Panc1 (cell line): ENCODE results near the gene MAPK8. TPM values are rescaled to one million over a fixed set of nuclear protein-coding genes. Genes with fewer than 3 reads are reported as not detected.

Experiments
- ATAC-seq: fragments of 200-7000 bp; cut with Tn5 transposase; 2 replicates; pipeline ENCODE4 v1.9.1; 2020; ENCODE audit warnings: mild to moderate bottlenecking, moderate library complexity
- BruUV-seq: library from RNA; stranded (reverse); fragments of 400-500 nt; replicated peaks from 2 replicates; lab custom pipeline; 2021; lab: Mats Ljungman, UMichigan
- CTCF ChIA-PET: fragments of 300-600 bp; sonication (Branson Sonifier 250); formaldehyde crosslinking; loops from one replicate; lab custom pipeline; 2022; ENCODE audit warnings: antibody characterized with exemption; lab: Charles Lee
- POLR2A ChIA-PET: fragments of 300-600 bp; sonication (Branson Sonifier 250); formaldehyde crosslinking; loops from one replicate; lab custom pipeline; 2022; ENCODE audit warnings: antibody characterized with exemption; lab: Charles Lee
- DNase-seq: peaks from one replicate; pipeline ENCODE4 v3.0.0-alpha.2; 2010; ENCODE audit warnings: low read depth, low spot score
- H3K27ac ChIP-seq: 2 replicates; pipeline ENCODE4 v1.5.1; 2011; ENCODE audit warnings: mild to moderate bottlenecking, low read length, inconsistent platforms
- H3K27me3 ChIP-seq: fragments of 200-500 bp; sonication (Bioruptor generic); 2 replicates; pipeline ENCODE4 v1.6.0; 2014; ENCODE audit warnings: low read length, inconsistent platforms; ENCODE audit not compliant: control insufficient read depth, insufficient read depth
- H3K36me3 ChIP-seq: fragments of 200-500 bp; sonication (Bioruptor generic); 2 replicates; pipeline ENCODE4 v1.5.1; 2014; ENCODE audit warnings: inconsistent platforms, mild to moderate bottlenecking, low read length, moderate library complexity; ENCODE audit not compliant: control insufficient read depth, insufficient read depth
- H3K4me1 ChIP-seq: 2 replicates; pipeline ENCODE4 v1.5.1; 2011; ENCODE audit warnings: inconsistent platforms, mild to moderate bottlenecking, low read length, moderate library complexity; ENCODE audit not compliant: control insufficient read depth, insufficient read depth
- H3K4me3 ChIP-seq, 2 experiments: 2 replicates each; pipeline ENCODE4 v1.5.1; 2011 to 2012; ENCODE audit warnings: low read depth in 2 of 2, low read length in 2 of 2, mild to moderate bottlenecking in 2 of 2, inconsistent platforms in 1 of 2, moderate library complexity in 1 of 2
- H3K9me3 ChIP-seq: fragments of 200-500 bp; sonication (Bioruptor generic); 2 replicates; pipeline ENCODE4 v1.5.1; 2014; ENCODE audit warnings: low read depth, mild to moderate bottlenecking, inconsistent platforms, low read length, moderate library complexity; ENCODE audit not compliant: control insufficient read depth, insufficient read depth
- POLR2AphosphoS5 ChIP-seq: IDR thresholded peaks from 2 replicates; pipeline ENCODE4 v1.6.1; 2012; ENCODE audit warnings: mild to moderate bottlenecking, low read depth, low read length, moderate library complexity
- SIN3A ChIP-seq: IDR thresholded peaks from 2 replicates; pipeline ENCODE4 v1.6.1; 2012; ENCODE audit warnings: low read depth, mild to moderate bottlenecking, low read length, moderate library complexity, borderline replicate concordance; ENCODE audit not compliant: insufficient read depth
- TCF7L2 ChIP-seq: IDR thresholded peaks from 2 replicates; pipeline ENCODE4 v1.6.1; 2011; ENCODE audit warnings: mild to moderate bottlenecking, low read depth, low read length, inconsistent platforms
- in situ Hi-C: cut with HindIII; loops from 2 replicates; pipeline ENCODE4 v1.10.0; 2016; ENCODE audit warnings: low sequenced_read_pairs, low pct_unique_long_range_greater_than_20kb
- intact Hi-C: fragments of 100-400 bp; cut with micrococcal nuclease; formaldehyde crosslinking; loops from one replicate; pipeline ENCODE4 v1.10.0; 2022; ENCODE audit not compliant: unreplicated experiment
- total RNA-seq: library from RNA; stranded (reverse); gene quantifications from one replicate; pipeline ENCODE4 v1.2.1, GENCODE V29; 2021; ENCODE audit not compliant: unreplicated experiment
- TF ChIP-seq, protein P1 (sequence below), 2 experiments: IDR thresholded peaks; 2 replicates each; pipeline ENCODE4 v1.6.1; 2011 to 2012; ENCODE audit warnings: low read depth in 2 of 2, control low read depth in 1 of 2, low read length in 1 of 2, mild to moderate bottlenecking in 1 of 2, moderate library complexity in 1 of 2; ENCODE audit not compliant: insufficient read depth in 1 of 2
- TF ChIP-seq, protein P2 (sequence below): fragments of 450-650 bp; IDR thresholded peaks from 2 replicates; pipeline ENCODE4 v1.5.1; 2017; ENCODE audit warnings: mild to moderate bottlenecking

The MAPK8 gene
- total RNA-seq, 1 experiment from 2014 or later, result 66.6 TPM

GRCh38 chr10:48423884-48424283 is 117.4 kb downstream of the MAPK8 start:
- ATAC-seq, result no peak
- H3K9me3 ChIP-seq, result no peaks in the 10 kb centered on the region
- no TSS peak for BruUV-seq
- ChIA-PET CTCF (no interaction called here), POLR2A (no interaction called here)
- intact Hi-C loops (no loop called here), in situ Hi-C loops (no loop called here)
- no peaks in the 10 kb centered on the region for H3K4me1 ChIP-seq
- H3K27ac ChIP-seq, result no peak overlapping the region
- no peaks in the 10 kb centered on the region for H3K27me3 ChIP-seq
- no peak for DNase-seq
- TF ChIP-seq, protein P1, sequence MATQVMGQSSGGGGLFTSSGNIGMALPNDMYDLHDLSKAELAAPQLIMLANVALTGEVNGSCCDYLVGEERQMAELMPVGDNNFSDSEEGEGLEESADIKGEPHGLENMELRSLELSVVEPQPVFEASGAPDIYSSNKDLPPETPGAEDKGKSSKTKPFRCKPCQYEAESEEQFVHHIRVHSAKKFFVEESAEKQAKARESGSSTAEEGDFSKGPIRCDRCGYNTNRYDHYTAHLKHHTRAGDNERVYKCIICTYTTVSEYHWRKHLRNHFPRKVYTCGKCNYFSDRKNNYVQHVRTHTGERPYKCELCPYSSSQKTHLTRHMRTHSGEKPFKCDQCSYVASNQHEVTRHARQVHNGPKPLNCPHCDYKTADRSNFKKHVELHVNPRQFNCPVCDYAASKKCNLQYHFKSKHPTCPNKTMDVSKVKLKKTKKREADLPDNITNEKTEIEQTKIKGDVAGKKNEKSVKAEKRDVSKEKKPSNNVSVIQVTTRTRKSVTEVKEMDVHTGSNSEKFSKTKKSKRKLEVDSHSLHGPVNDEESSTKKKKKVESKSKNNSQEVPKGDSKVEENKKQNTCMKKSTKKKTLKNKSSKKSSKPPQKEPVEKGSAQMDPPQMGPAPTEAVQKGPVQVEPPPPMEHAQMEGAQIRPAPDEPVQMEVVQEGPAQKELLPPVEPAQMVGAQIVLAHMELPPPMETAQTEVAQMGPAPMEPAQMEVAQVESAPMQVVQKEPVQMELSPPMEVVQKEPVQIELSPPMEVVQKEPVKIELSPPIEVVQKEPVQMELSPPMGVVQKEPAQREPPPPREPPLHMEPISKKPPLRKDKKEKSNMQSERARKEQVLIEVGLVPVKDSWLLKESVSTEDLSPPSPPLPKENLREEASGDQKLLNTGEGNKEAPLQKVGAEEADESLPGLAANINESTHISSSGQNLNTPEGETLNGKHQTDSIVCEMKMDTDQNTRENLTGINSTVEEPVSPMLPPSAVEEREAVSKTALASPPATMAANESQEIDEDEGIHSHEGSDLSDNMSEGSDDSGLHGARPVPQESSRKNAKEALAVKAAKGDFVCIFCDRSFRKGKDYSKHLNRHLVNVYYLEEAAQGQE (IDR thresholded peaks at IDR 0.05; ENCODE audit: insufficient read depth in 1 of 2, low read depth in 2 of 2, low read length in 1 of 2), result no peak
- TF ChIP-seq TCF7L2, result no peak
- no peak for TF ChIP-seq POLR2AphosphoS5
- TF ChIP-seq, protein P2, sequence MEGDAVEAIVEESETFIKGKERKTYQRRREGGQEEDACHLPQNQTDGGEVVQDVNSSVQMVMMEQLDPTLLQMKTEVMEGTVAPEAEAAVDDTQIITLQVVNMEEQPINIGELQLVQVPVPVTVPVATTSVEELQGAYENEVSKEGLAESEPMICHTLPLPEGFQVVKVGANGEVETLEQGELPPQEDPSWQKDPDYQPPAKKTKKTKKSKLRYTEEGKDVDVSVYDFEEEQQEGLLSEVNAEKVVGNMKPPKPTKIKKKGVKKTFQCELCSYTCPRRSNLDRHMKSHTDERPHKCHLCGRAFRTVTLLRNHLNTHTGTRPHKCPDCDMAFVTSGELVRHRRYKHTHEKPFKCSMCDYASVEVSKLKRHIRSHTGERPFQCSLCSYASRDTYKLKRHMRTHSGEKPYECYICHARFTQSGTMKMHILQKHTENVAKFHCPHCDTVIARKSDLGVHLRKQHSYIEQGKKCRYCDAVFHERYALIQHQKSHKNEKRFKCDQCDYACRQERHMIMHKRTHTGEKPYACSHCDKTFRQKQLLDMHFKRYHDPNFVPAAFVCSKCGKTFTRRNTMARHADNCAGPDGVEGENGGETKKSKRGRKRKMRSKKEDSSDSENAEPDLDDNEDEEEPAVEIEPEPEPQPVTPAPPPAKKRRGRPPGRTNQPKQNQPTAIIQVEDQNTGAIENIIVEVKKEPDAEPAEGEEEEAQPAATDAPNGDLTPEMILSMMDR, result no peak
- no peak for TF ChIP-seq SIN3A
- no peak overlapping the region for H3K4me3 ChIP-seq
- H3K36me3 ChIP-seq, result 0 out of 2 replicates have a peak, but pooled peaks cover 2% of the 10 kb centered on the region

DNA sequence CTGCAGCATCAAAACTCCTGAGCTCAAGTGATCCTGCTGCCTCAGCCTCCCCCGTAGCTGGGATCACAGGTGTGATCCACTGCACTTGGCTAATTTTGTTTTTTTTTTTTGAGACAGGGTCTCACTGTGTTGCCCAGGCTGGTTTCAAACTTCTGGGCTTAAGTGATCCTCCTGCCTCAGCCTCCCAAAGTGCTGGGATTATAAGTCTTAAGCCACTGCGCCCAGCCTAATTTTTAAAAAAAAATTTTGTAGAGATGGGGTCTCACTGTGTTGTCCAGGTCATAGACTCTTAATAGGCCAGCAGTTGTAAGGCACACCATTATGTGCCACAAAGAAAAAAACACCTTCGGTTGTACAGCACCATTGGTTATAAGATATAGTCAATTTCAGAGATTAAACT is 122.4 kb downstream of the MAPK8 start:
- H3K36me3 ChIP-seq, result peaks cover 4% of the 10 kb centered on the region; the same call in 1 of the 2 replicates
- no peak overlapping the region for H3K4me3 ChIP-seq
- ATAC-seq, result no peak
- in situ Hi-C loops (no loop called here), intact Hi-C loops (no loop called here)
- no peaks in the 10 kb centered on the region for H3K9me3 ChIP-seq
- no peaks in the 10 kb centered on the region for H3K4me1 ChIP-seq
- TF ChIP-seq SIN3A (no peak), TCF7L2 (no peak), POLR2AphosphoS5 (no peak)
- TF ChIP-seq, protein P1 (IDR thresholded peaks at IDR 0.05; ENCODE audit: insufficient read depth in 1 of 2, low read depth in 2 of 2, low read length in 1 of 2), result no peak
- TF ChIP-seq, protein P2, result no peak
- ChIA-PET CTCF (no interaction called here), POLR2A (no interaction called here)
- no peaks in the 10 kb centered on the region for H3K27me3 ChIP-seq
- BruUV-seq, result no TSS peak
- H3K27ac ChIP-seq, result no peak overlapping the region
- no peak for DNase-seq
